ENCODE measurements around the gene RIC8A. TPM values are rescaled to one million over a fixed set of nuclear protein-coding genes. Genes with fewer than 3 reads are reported as not detected.

Gene RIC8A
- total and polyA plus RNA-seq, 3 experiments from 2014 or later: 103 to 139 (median 137) TPM

DNA sequence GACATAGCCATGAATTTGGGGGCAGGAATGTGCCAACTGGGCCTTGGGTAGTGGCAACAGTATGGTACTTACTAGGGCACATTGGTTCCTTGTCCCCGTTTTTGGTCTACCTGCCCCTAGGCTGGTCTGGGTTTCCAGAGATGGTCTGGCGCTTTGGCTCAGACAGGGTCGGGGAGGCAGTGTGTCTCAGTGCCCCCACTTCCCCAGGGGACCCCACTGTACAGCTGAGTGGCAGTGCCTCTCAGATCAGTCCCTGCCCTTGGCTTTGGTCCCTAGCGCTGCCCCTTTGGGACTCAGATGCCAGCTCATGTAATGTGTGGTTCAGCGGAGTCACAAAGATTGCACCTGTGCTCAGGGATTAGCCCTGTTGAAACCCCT is 3.3 kb downstream of the RIC8A start:
- peaks cover 27% of the 10 kb centered on the region for H3K4me1 ChIP-seq (ENCODE audit: insufficient read depth, low read length)
- H3K27ac ChIP-seq (ENCODE audit: low read depth, low read length): no peak overlapping the region
- no peaks in the 10 kb centered on the region for H3K9me3 ChIP-seq (ENCODE audit: low read length)
- ChIA-PET CTCF (no interaction called here), POLR2A (no interaction called here)
- Mint-ChIP-seq H3K4me3 (peak overlapping the region in 6 of 7 donors; percentile 26 to 86 (median 45)), H3K36me3 (peaks cover 0 to 84% (median 5%) of the 10 kb centered on the region in 3 donors), H3K27ac (peak overlapping the region in 7 of 8 donors; percentile 38 to 100 (median 78)), H3K27me3 (peaks cover 0 to 8% of the 10 kb centered on the region in 2 donors), H3K9me3 (peaks cover 0 to 3% (median 0%) of the 10 kb centered on the region in 5 donors), H3K4me1 (peaks cover 21 to 42% (median 30%) of the 10 kb centered on the region in 3 donors)
- H3K4me3 ChIP-seq (ENCODE audit: low read length): no peak overlapping the region
- no peaks in the 10 kb centered on the region for H3K27me3 ChIP-seq (ENCODE audit: insufficient read depth, low read length, poor library complexity, severe bottlenecking)
- peaks cover 57% of the 10 kb centered on the region for H3K36me3 ChIP-seq (ENCODE audit: insufficient read depth, low read length)
- no peak for DNase-seq

GRCh38 chr11:211295-211694 is 3.8 kb downstream of the RIC8A start:
- peaks cover 54% of the 10 kb centered on the region for H3K36me3 ChIP-seq (ENCODE audit: insufficient read depth, low read length)
- Mint-ChIP-seq H3K4me1 (peaks cover 16 to 37% (median 25%) of the 10 kb centered on the region in 3 donors), H3K27me3 (peaks cover 0 to 8% of the 10 kb centered on the region in 2 donors), H3K4me3 (peak overlapping the region; percentile 19 to 86 (median 55)), H3K9me3 (peaks cover 0 to 3% (median 0%) of the 10 kb centered on the region in 5 donors), H3K27ac (peak overlapping the region in 7 of 8 donors; percentile 40 to 100 (median 77)), H3K36me3 (peaks cover 0 to 85% (median 5%) of the 10 kb centered on the region in 3 donors)
- no peaks in the 10 kb centered on the region for H3K27me3 ChIP-seq (ENCODE audit: insufficient read depth, low read length, poor library complexity, severe bottlenecking)
- ChIA-PET POLR2A (no interaction called here), CTCF (interaction anchor here (1.0 kb wide), 1 partner anchor 24 kb away, joined by 4 read pairs; no protein-coding TSS in a partner anchor)
- peaks cover 22% of the 10 kb centered on the region for H3K4me1 ChIP-seq (ENCODE audit: insufficient read depth, low read length)
- H3K27ac ChIP-seq (ENCODE audit: low read depth, low read length): no peak overlapping the region
- H3K4me3 ChIP-seq (ENCODE audit: low read length): no peak overlapping the region
- no peak for DNase-seq
- no peaks in the 10 kb centered on the region for H3K9me3 ChIP-seq (ENCODE audit: low read length)

GRCh38 chr11:211741-212140 is 4.2 kb downstream of the RIC8A start:
- DNase-seq: no peak
- Histone ChIP-seq H3K4me3 (ENCODE audit: low read length) (no peak overlapping the region), H3K27ac (ENCODE audit: low read depth, low read length) (no peak overlapping the region), H3K4me1 (ENCODE audit: insufficient read depth, low read length) (peaks cover 18% of the 10 kb centered on the region), H3K36me3 (ENCODE audit: insufficient read depth, low read length) (peaks cover 54% of the 10 kb centered on the region), H3K9me3 (ENCODE audit: low read length) (no peaks in the 10 kb centered on the region), H3K27me3 (ENCODE audit: insufficient read depth, low read length, poor library complexity, severe bottlenecking) (no peaks in the 10 kb centered on the region)
- ChIA-PET POLR2A (no interaction called here), CTCF (interaction anchor here (0.6 to 1.0 kb wide), 2 partner anchors 23 to 511 kb away, joined by 3 to 4 read pairs; no protein-coding TSS in a partner anchor)
- Mint-ChIP-seq H3K27me3 (peaks cover 0 to 6% of the 10 kb centered on the region in 2 donors), H3K4me3 (peak overlapping the region in 5 of 7 donors; percentile 13 to 79 (median 62)), H3K9me3 (peaks cover 0 to 3% (median 0%) of the 10 kb centered on the region in 5 donors), H3K27ac (peak overlapping the region in 4 of 8 donors; percentile 76 to 99 (median 86)), H3K4me1 (peaks cover 11 to 36% (median 22%) of the 10 kb centered on the region in 3 donors), H3K36me3 (peaks cover 0 to 82% (median 5%) of the 10 kb centered on the region in 3 donors)

- POLR2A ChIA-PET: no interaction called here
- no peak overlapping the region for H3K4me3 ChIP-seq (ENCODE audit: low read length)
- DNase-seq: no peak
- Mint-ChIP-seq H3K4me1 (peaks cover 11 to 32% (median 19%) of the 10 kb centered on the region in 3 donors), H3K4me3 (peak overlapping the region in 4 of 7 donors; percentile 6 to 79 (median 49)), H3K36me3 (peaks cover 0 to 78% (median 5%) of the 10 kb centered on the region in 3 donors), H3K27me3 (peaks cover 0 to 3% of the 10 kb centered on the region in 2 donors), H3K27ac (peak overlapping the region in 4 of 8 donors; percentile 22 to 99 (median 81)), H3K9me3 (peaks cover 0 to under 1% (median 0%) of the 10 kb centered on the region in 5 donors)
- CTCF ChIA-PET: interaction anchor here (0.6 to 1.0 kb wide), 2 partner anchors 22 to 510 kb away, joined by 3 to 4 read pairs; no protein-coding TSS in a partner anchor
- no peak overlapping the region for H3K27ac ChIP-seq (ENCODE audit: low read depth, low read length)
- H3K27me3 ChIP-seq (ENCODE audit: insufficient read depth, low read length, poor library complexity, severe bottlenecking): no peaks in the 10 kb centered on the region
- H3K36me3 ChIP-seq (ENCODE audit: insufficient read depth, low read length): peaks cover 54% of the 10 kb centered on the region
- peaks cover 18% of the 10 kb centered on the region for H3K4me1 ChIP-seq (ENCODE audit: insufficient read depth, low read length)
- H3K9me3 ChIP-seq (ENCODE audit: low read length): no peaks in the 10 kb centered on the region
These were observed 4.9 kb downstream of the RIC8A start for GRCh38 chr11:212150-213100.

- Histone ChIP-seq H3K27me3 (ENCODE audit: insufficient read depth, low read length, poor library complexity, severe bottlenecking) (no peaks in the 10 kb centered on the region), H3K4me1 (ENCODE audit: insufficient read depth, low read length) (peaks cover 18% of the 10 kb centered on the region), H3K27ac (ENCODE audit: low read depth, low read length) (no peak overlapping the region), H3K36me3 (ENCODE audit: insufficient read depth, low read length) (peaks cover 54% of the 10 kb centered on the region), H3K9me3 (ENCODE audit: low read length) (no peaks in the 10 kb centered on the region), H3K4me3 (ENCODE audit: low read length) (no peak overlapping the region)
- no peak for DNase-seq
- CTCF ChIA-PET: no interaction called here
- peaks cover 0 to 75% (median 7%) of the 10 kb centered on the region in 3 donors for H3K36me3 Mint-ChIP-seq
- POLR2A ChIA-PET: interaction anchor here (0.7 kb wide), 1 partner anchor 67 kb away, joined by 3 read pairs; no protein-coding TSS in a partner anchor
- no peaks in the 10 kb centered on the region for H3K27me3 Mint-ChIP-seq
- H3K27ac Mint-ChIP-seq: peak overlapping the region in 4 of 8 donors; percentile 18 to 87 (median 64)
- no peaks in the 10 kb centered on the region for H3K9me3 Mint-ChIP-seq
- peak overlapping the region in 1 of 7 donors; percentile 11 for H3K4me3 Mint-ChIP-seq
- peaks cover 15 to 30% (median 15%) of the 10 kb centered on the region in 3 donors for H3K4me1 Mint-ChIP-seq
These were observed 5.6 kb downstream of the RIC8A start for GRCh38 chr11:213111-213510.

- no peaks in the 10 kb centered on the region for H3K9me3 ChIP-seq (ENCODE audit: low read length)
- H3K27me3 ChIP-seq (ENCODE audit: insufficient read depth, low read length, poor library complexity, severe bottlenecking): no peaks in the 10 kb centered on the region
- peaks cover 54% of the 10 kb centered on the region for H3K36me3 ChIP-seq (ENCODE audit: insufficient read depth, low read length)
- POLR2A ChIA-PET: interaction anchor here (0.7 kb wide), 1 partner anchor 66 kb away, joined by 3 read pairs; no protein-coding TSS in a partner anchor
- Mint-ChIP-seq H3K27ac (peak overlapping the region in 3 of 8 donors; percentile 17 to 78 (median 68)), H3K36me3 (peaks cover 0 to 75% (median 7%) of the 10 kb centered on the region in 3 donors), H3K4me1 (peaks cover 14 to 24% (median 15%) of the 10 kb centered on the region in 3 donors), H3K9me3 (no peaks in the 10 kb centered on the region), H3K27me3 (no peaks in the 10 kb centered on the region), H3K4me3 (peak overlapping the region in 1 of 7 donors; percentile 61)
- no peak overlapping the region for H3K27ac ChIP-seq (ENCODE audit: low read depth, low read length)
- CTCF ChIA-PET: no interaction called here
- no peak overlapping the region for H3K4me3 ChIP-seq (ENCODE audit: low read length)
- H3K4me1 ChIP-seq (ENCODE audit: insufficient read depth, low read length): peaks cover 17% of the 10 kb centered on the region
- no peak for DNase-seq
These were observed 6.6 kb downstream of the RIC8A start for GRCh38 chr11:214083-214482.

GRCh38 chr11:215581-216037 is 8.1 kb downstream of the RIC8A start:
- H3K27me3 ChIP-seq (ENCODE audit: insufficient read depth, low read length, poor library complexity, severe bottlenecking): no peaks in the 10 kb centered on the region
- peaks cover 4 to 9% (median 8%) of the 10 kb centered on the region in 3 donors for H3K4me1 Mint-ChIP-seq
- H3K4me1 ChIP-seq (ENCODE audit: insufficient read depth, low read length): peaks cover 2% of the 10 kb centered on the region
- no peaks in the 10 kb centered on the region for H3K27me3 Mint-ChIP-seq
- no peak overlapping the region for H3K27ac ChIP-seq (ENCODE audit: low read depth, low read length)
- ChIA-PET CTCF (interaction anchor here (0.7 to 2.4 kb wide), 2 partner anchors 8 to 35 kb away, joined by 3 to 9 read pairs; partner anchors contain the start of genes BET1L and RIC8A), POLR2A (no interaction called here)
- no peaks in the 10 kb centered on the region for H3K9me3 Mint-ChIP-seq
- no peak overlapping the region for H3K4me3 Mint-ChIP-seq
- H3K4me3 ChIP-seq (ENCODE audit: low read length): no peak overlapping the region
- H3K36me3 Mint-ChIP-seq: peaks cover 0 to 69% (median 12%) of the 10 kb centered on the region in 3 donors
- no peaks in the 10 kb centered on the region for H3K9me3 ChIP-seq (ENCODE audit: low read length)
- H3K27ac Mint-ChIP-seq: peak overlapping the region in 4 of 8 donors; percentile 17 to 70 (median 56)
- H3K36me3 ChIP-seq (ENCODE audit: insufficient read depth, low read length): peaks cover 41% of the 10 kb centered on the region
- no peak for DNase-seq
